Lower leg skin (tissue), 4 donors: ENCODE data around the gene PCNX4. TPM values are rescaled to one million over a fixed set of nuclear protein-coding genes. Genes with fewer than 3 reads are reported as not detected.

Experiments
- DNase-seq, 2 donors: peaks; one replicate each; pipeline ENCODE4 v3.0.0-alpha.2; 2019; ENCODE audit warnings: low spot score in 2 of 2
- H3K4me3 ChIP-seq: fragments of 200-600 bp; sonication (generic); 2 replicates; pipeline ENCODE4 v1.5.1; 2017; ENCODE audit warnings: mild to moderate bottlenecking, low read depth; ENCODE audit not compliant: poor library complexity, severe bottlenecking
- POLR2A ChIP-seq, 2 donors: fragments of 450-650 bp; IDR thresholded peaks; one replicate each; pipeline ENCODE4 v1.6.1; 2016 to 2017; ENCODE audit warnings: antibody characterized with exemption in 2 of 2, mild to moderate bottlenecking in 1 of 2, moderate library complexity in 1 of 2
- WGBS, 2 donors: methylation state at CpG; one replicate each; pipeline ENCODE4 v1.1.5; 2018; 5-methylcytosine and 5-hydroxymethylcytosine counted together
- intact Hi-C: fragments of 100-400 bp; cut with DNase I; formaldehyde crosslinking; loops from one replicate; pipeline ENCODE4 v1.15.0; 2023; ENCODE audit warnings: low total_unique reads
- total RNA-seq, 4 donors: library from RNA; depleted of rRNA; stranded (reverse); fragments of >200 nt; gene quantifications; one replicate each; pipeline ENCODE4 v1.1.0, GENCODE V29; 2016
- TF ChIP-seq, protein P1 (sequence below), 3 donors: fragments of 450-650 bp; IDR thresholded peaks; one replicate each; pipeline ENCODE4 v1.5.1; 2016; ENCODE audit warnings: antibody characterized with exemption in 3 of 3, mild to moderate bottlenecking in 3 of 3, moderate library complexity in 2 of 3

Gene PCNX4
- total RNA-seq, 4 donors from 2014 or later = 24.7 to 48.0 (median 27.9) TPM

DNA sequence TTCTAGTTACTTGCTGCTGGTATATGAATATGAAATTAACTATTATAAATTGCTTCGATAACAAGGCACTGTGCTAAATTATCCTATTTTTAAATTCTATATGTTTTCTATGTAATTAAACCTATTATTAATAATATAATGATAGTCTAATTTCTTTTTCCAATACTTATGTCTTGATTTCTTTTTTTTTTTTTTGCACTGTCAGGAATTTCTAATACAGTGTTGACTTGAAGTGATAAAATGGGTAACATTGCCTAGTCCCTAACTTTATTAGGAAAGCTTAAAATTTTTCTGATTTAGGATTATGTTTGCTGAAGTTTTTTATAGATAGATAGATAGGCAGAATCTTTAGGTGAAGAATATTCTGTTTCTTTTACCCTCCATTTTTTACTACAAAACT lies 87.1 kb downstream of the PCNX4 start:
- intact Hi-C loops = no loop called here
- no peak overlapping the region for H3K4me3 ChIP-seq
- 98 to 100% methylated on average over 1 of the region's 1 CpG for WGBS, 2 donors
- TF ChIP-seq, protein P1, sequence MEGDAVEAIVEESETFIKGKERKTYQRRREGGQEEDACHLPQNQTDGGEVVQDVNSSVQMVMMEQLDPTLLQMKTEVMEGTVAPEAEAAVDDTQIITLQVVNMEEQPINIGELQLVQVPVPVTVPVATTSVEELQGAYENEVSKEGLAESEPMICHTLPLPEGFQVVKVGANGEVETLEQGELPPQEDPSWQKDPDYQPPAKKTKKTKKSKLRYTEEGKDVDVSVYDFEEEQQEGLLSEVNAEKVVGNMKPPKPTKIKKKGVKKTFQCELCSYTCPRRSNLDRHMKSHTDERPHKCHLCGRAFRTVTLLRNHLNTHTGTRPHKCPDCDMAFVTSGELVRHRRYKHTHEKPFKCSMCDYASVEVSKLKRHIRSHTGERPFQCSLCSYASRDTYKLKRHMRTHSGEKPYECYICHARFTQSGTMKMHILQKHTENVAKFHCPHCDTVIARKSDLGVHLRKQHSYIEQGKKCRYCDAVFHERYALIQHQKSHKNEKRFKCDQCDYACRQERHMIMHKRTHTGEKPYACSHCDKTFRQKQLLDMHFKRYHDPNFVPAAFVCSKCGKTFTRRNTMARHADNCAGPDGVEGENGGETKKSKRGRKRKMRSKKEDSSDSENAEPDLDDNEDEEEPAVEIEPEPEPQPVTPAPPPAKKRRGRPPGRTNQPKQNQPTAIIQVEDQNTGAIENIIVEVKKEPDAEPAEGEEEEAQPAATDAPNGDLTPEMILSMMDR (IDR thresholded peaks at IDR 0.05) = no peak
- TF ChIP-seq POLR2A (IDR thresholded peaks at IDR 0.05) = no peak
- no peak for DNase-seq

DNA sequence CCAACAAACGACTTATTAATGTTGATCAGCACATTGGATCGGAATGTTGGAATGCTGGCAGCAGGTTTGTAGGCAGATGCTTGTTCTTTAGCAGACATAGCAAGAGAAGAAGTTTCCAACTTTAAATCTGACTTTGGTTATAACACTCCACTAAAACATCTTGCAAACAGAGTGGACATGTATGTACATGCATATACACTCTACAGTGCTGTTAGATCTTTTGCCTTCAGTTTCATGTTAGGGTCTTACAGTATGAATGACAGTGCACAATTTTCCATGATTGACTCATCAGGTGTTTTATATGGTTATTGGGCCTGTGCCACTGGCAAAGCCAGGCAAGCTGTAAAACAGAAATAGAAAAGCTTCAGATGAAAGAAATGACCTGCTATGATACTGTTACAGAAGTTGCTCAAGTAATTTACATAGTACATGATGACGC lies 87.7 kb downstream of the PCNX4 start:
- WGBS, 2 donors = 33 to 34% methylated on average over 3 of the region's 3 CpGs
- no peak overlapping the region for H3K4me3 ChIP-seq
- TF ChIP-seq, protein P1 (IDR thresholded peaks at IDR 0.05) = no peak
- no peak for TF ChIP-seq POLR2A (IDR thresholded peaks at IDR 0.05)
- intact Hi-C loops = no loop called here
- DNase-seq = no peak

DNA sequence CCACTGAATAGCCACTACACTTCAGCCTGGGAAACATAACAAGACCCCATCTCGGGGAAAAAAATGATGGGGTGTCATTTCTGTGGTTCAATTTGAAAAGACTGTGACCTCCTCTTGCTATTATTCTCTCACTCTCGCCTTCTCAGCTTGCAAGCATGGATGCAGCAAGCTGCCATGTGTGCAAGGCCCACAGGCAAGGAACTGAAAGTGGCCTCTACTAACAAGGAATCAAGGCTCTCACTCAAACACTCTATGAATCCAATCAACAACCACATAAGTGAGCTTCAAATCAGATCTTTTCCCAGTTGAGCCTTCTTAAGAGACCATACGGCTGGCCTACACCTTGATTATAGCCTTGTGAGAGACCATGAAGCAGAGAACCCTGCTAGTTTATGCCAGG lies 91.4 kb downstream of the PCNX4 start:
- no peak overlapping the region for H3K4me3 ChIP-seq
- intact Hi-C loops = loop anchor here (10.0 kb wide), 1 partner anchor 218 kb away; no protein-coding TSS in a partner anchor
- TF ChIP-seq, protein P1 (IDR thresholded peaks at IDR 0.05) = no peak
- TF ChIP-seq POLR2A (IDR thresholded peaks at IDR 0.05) = no peak
- WGBS, 2 donors = 99% methylated on average over 3 of the region's 3 CpGs
- DNase-seq = no peak

DNA sequence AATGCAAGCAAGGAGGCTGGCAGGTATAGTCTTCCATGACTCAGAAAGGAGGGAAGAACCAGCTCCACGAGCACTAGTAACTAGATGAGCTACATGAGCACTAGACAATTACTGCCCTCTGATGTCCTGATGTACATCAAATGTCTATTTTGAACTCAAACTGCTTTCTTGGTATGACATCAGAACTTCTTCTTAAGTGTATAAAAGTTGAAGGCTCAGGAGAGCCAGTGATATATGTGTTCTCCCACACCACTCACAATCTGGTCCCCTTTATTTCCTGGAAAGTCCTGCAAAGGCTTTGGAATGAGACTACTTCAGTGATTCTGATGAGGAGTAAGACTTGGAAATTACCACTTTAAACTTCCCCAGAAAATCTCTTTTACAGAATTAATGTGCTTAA lies 92.0 kb downstream of the PCNX4 start:
- intact Hi-C loops = loop anchor here (10.0 kb wide), 1 partner anchor 219 kb away; no protein-coding TSS in a partner anchor
- no peak for TF ChIP-seq POLR2A (IDR thresholded peaks at IDR 0.05)
- TF ChIP-seq, protein P1 (IDR thresholded peaks at IDR 0.05) = no peak
- WGBS, 2 donors = 20 to 35% methylated on average over 1 of the region's 1 CpG
- DNase-seq = no peak
- no peak overlapping the region for H3K4me3 ChIP-seq

DNA sequence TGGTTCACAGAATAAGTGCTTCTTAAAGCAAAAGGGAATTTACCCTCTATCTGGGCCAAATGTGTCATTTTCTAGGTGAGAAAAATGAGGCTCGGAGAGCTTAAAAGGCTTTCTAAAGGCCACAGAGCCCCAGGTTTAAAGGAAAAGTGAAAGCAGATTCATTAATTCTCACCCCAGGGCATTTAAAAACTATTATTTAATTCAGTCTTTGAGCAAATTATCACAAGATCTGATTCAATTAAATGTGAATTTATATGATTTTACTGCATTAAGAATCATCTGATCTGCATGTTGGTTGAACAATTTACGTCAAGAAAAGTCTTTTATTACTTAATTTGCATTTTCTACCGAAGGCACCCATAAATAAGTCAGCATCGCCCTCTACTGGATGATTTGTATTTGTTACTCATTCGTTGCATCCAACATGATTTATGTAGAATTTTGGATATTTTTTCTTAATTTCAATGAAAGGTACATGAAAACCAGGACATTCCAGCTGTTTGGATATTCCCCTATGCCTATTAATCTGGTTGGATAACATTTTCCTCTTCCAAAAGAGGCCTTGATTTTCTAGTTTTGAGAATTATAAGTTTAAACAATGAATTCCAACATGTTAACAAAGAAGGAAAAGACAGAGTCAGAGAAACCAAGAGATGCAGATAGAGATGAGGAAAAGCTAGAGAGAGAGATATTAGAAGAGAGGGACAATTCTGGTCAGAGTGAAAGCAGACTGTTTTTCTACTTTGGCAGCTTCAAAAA lies 92.6 kb downstream of the PCNX4 start:
- TF ChIP-seq POLR2A (IDR thresholded peaks at IDR 0.05) = no peak
- TF ChIP-seq, protein P1 (IDR thresholded peaks at IDR 0.05) = no peak
- H3K4me3 ChIP-seq = no peak overlapping the region
- WGBS, 2 donors = 1 to 2% methylated on average over 5 of the region's 5 CpGs
- DNase-seq = no peak
- intact Hi-C loops = loop anchor here (10.0 kb wide), 1 partner anchor 220 kb away; no protein-coding TSS in a partner anchor
